Measurements from ENCODE around the gene TTC17. TPM values are rescaled to one million over a fixed set of nuclear protein-coding genes. Genes with fewer than 3 reads are reported as not detected.

The TTC17 gene
- total and polyA plus RNA-seq, 2 of the 8 experiments (the other 6 are each of a cell fraction or from before 2014, with no cell fraction given): 65.1 to 80.1 TPM

- TF ChIP-seq CHD7 (IDR thresholded peaks at IDR 0.05; ENCODE audit: insufficient replicate concordance, low read length) (no peak), TCF12 (IDR thresholded peaks at IDR 0.05; ENCODE audit: low read depth, low read length) (no peak), SP1 (IDR thresholded peaks at IDR 0.05; ENCODE audit: low read depth, low read length) (no peak), SIX5 (IDR thresholded peaks at IDR 0.05; ENCODE audit: low read depth, low read length) (no peak), TAF7 (optimal IDR thresholded peaks at IDR 0.05; ENCODE audit: borderline replicate concordance, low read depth, low read length) (no peak), RNF2 (IDR thresholded peaks at IDR 0.05; ENCODE audit: borderline replicate concordance, low read depth, low read length, missing control alignments, poor library complexity, severe bottlenecking) (no peak), BCL11A (IDR thresholded peaks at IDR 0.05; ENCODE audit: low read depth in 2 of 2, low read length in 2 of 2) (no peak), CBX8 (IDR thresholded peaks at IDR 0.05; ENCODE audit: borderline replicate concordance, low read depth, low read length) (no peak), CBX5 (IDR thresholded peaks at IDR 0.05; ENCODE audit: low read depth, low read length) (no peak), USF2 (IDR thresholded peaks at IDR 0.05; ENCODE audit: low read length) (no peak), HDAC6 (IDR thresholded peaks at IDR 0.05; ENCODE audit: low read depth, low read length) (no peak)
Observed at GRCh38 chr11:43447151-43447550, 88.4 kb downstream of the TTC17 start (continued).

Data from H1 (cell line).